K562 (cell line): ENCODE measurements around the gene DNAJA1. TPM values are rescaled to one million over a fixed set of nuclear protein-coding genes. Genes with fewer than 3 reads are reported as not detected.

Experiments used
- GTF2F1 ChIP-seq: IDR thresholded peaks from 2 replicates; pipeline ENCODE4 v1.6.1; 2011; ENCODE audit warnings: low read depth, low read length, improper control_type of control experiment
- HDGF ChIP-seq: fragments of 450-650 bp; IDR thresholded peaks from 2 replicates; pipeline ENCODE4 v1.6.1; 2016
- RBM25 ChIP-seq: fragments of 200-400 bp; formaldehyde crosslinking; IDR thresholded peaks from 2 replicates; pipeline ENCODE4 v1.6.1; 2018; ENCODE audit warnings: low read length, low read depth, moderate library complexity; ENCODE audit not compliant: severe bottlenecking
- ZNF121 ChIP-seq: sonication (generic); formaldehyde crosslinking; conservative IDR thresholded peaks from 2 replicates; pipeline ENCODE4 v1.8.0; 2022; ENCODE audit warnings: missing genetic modification reagents
- ZNF431 ChIP-seq: sonication (generic); formaldehyde crosslinking; IDR thresholded peaks from 2 replicates; pipeline ENCODE4 v1.8.0; 2022; ENCODE audit warnings: mild to moderate bottlenecking, missing genetic modification reagents
- ZNF436 ChIP-seq: fragments of 250-450, 450-650 bp; sonication (Bioruptor Pico); formaldehyde crosslinking; IDR thresholded peaks from 2 replicates; pipeline ENCODE4 v1.7.0; 2020; ENCODE audit warnings: mild to moderate bottlenecking
- ZNF764 ChIP-seq: fragments of 250-450 bp; sonication (Bioruptor Pico); IDR thresholded peaks from 2 replicates; pipeline ENCODE4 v1.4.0; 2020; ENCODE audit warnings: low read depth, mild to moderate bottlenecking, moderate library complexity
- ZSCAN29 ChIP-seq: fragments of 450-650 bp; IDR thresholded peaks from 2 replicates; pipeline ENCODE4 v1.6.1; 2017
- polyA plus RNA-seq, 8 experiments: library from polyadenylated mRNA; depleted of rRNA in 4 of 8; stranded (reverse) in 5 of 8; unstranded in 3 of 8; fragments of >200 nt; fragmentation: Nextera tagmentation in 2 of 8; fragmentation: Illumina TruSeq in 1 of 8; extraction: Ambion mirVana in 2 of 8; extraction: Trizol in 1 of 8; gene quantifications; 2 replicates each; pipeline versions ENCODE4 v1.2.1 to v1.2.3, GENCODE V29; 2011 to 2014; ENCODE audit warnings: inconsistent platforms in 1 of 8, missing spikeins in 1 of 8
- total RNA-seq, 7 experiments: library from RNA; depleted of rRNA in 6 of 7; stranded (reverse); fragments of >200 nt in 6 of 7; fragmentation: Illumina TruSeq in 2 of 7; extraction: Trizol in 2 of 7; gene quantifications; 2 replicates each; pipeline versions ENCODE4 v1.2.1 to v1.2.3, GENCODE V29; 2011 to 2021; ENCODE audit warnings: low replicate concordance in 1 of 7
- TF ChIP-seq, protein P1 (sequence below): fragments of 200-600 bp; sonication (generic); IDR thresholded peaks from one replicate; pipeline ENCODE4 v1.6.1; 2012; ENCODE audit warnings: mild to moderate bottlenecking, low read depth, low read length, inconsistent platforms
- TF ChIP-seq, protein P2 (sequence below), 2 experiments: fragments of 450-650 bp in 1 of 2; sonication (generic) in 1 of 2; formaldehyde crosslinking; conservative IDR thresholded peaks; 2 replicates each; pipeline versions ENCODE4 v1.4.0 to v1.8.1; 2020 to 2022; ENCODE audit warnings: mild to moderate bottlenecking in 1 of 2, missing genetic modification reagents in 1 of 2
- TF ChIP-seq, protein P3 (sequence below): fragments of 450-650 bp; formaldehyde crosslinking; IDR thresholded peaks from 2 replicates; pipeline ENCODE4 v1.4.0; 2022; ENCODE audit warnings: mild to moderate bottlenecking, moderate library complexity
- TF ChIP-seq, protein P4 (sequence below): sonication (generic); formaldehyde crosslinking; IDR thresholded peaks from 2 replicates; pipeline ENCODE4 v1.4.0; 2020; ENCODE audit warnings: mild to moderate bottlenecking, missing genetic modification reagents

DNAJA1 gene
- total and polyA plus RNA-seq, 9 of the 15 experiments (the other 6 are each of a cell fraction or from before 2014, with no cell fraction given) = 109 to 359 (median 175) TPM

DNA sequence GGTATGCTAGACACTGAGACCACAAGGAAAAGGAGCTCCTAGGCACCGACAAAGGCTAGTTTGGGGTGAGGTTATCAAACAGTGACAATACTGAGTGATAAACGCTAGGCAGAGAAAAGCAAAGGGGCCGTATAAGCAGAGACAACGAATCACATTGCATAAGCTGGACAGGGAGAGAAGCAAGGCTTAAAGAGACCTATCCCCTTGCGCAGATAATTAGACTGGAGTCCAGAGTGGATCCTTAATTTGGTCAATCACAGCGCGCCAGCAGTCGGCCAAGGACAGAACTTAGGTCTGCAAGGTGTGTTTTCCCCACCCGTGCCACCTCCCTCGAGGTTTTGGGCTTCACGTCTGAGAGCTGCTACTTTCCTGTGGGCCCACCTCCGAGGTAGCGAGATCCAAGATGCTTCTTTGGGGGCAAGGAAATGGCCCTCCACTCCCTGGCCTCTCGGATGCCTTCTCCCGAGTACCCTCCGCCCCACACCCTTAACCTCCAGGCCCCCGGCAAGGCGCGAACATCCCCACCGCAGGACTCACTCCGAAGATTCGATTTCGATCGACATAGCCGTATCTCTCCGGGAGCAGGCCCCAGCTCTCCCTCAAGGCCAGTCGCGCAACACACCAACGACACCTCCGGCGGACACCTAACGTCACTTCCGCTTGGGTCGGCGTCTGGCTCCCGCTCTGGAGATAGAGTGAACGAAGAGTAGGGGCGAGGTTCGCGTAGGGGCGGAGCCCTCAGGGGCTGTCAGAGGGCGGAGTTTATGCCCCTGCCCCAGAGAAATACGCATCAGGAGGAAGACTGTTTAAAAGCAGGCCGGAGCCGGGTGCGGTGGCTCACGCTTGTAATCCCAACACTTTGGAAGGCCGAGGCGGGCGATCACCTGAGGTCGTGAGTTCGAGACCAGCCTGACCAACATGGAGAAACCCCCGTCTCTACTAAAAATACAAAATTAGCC is 51.3 kb downstream of the DNAJA1 start, which contains the start of gene SMU1 (continued):
- TF ChIP-seq, protein P1, sequence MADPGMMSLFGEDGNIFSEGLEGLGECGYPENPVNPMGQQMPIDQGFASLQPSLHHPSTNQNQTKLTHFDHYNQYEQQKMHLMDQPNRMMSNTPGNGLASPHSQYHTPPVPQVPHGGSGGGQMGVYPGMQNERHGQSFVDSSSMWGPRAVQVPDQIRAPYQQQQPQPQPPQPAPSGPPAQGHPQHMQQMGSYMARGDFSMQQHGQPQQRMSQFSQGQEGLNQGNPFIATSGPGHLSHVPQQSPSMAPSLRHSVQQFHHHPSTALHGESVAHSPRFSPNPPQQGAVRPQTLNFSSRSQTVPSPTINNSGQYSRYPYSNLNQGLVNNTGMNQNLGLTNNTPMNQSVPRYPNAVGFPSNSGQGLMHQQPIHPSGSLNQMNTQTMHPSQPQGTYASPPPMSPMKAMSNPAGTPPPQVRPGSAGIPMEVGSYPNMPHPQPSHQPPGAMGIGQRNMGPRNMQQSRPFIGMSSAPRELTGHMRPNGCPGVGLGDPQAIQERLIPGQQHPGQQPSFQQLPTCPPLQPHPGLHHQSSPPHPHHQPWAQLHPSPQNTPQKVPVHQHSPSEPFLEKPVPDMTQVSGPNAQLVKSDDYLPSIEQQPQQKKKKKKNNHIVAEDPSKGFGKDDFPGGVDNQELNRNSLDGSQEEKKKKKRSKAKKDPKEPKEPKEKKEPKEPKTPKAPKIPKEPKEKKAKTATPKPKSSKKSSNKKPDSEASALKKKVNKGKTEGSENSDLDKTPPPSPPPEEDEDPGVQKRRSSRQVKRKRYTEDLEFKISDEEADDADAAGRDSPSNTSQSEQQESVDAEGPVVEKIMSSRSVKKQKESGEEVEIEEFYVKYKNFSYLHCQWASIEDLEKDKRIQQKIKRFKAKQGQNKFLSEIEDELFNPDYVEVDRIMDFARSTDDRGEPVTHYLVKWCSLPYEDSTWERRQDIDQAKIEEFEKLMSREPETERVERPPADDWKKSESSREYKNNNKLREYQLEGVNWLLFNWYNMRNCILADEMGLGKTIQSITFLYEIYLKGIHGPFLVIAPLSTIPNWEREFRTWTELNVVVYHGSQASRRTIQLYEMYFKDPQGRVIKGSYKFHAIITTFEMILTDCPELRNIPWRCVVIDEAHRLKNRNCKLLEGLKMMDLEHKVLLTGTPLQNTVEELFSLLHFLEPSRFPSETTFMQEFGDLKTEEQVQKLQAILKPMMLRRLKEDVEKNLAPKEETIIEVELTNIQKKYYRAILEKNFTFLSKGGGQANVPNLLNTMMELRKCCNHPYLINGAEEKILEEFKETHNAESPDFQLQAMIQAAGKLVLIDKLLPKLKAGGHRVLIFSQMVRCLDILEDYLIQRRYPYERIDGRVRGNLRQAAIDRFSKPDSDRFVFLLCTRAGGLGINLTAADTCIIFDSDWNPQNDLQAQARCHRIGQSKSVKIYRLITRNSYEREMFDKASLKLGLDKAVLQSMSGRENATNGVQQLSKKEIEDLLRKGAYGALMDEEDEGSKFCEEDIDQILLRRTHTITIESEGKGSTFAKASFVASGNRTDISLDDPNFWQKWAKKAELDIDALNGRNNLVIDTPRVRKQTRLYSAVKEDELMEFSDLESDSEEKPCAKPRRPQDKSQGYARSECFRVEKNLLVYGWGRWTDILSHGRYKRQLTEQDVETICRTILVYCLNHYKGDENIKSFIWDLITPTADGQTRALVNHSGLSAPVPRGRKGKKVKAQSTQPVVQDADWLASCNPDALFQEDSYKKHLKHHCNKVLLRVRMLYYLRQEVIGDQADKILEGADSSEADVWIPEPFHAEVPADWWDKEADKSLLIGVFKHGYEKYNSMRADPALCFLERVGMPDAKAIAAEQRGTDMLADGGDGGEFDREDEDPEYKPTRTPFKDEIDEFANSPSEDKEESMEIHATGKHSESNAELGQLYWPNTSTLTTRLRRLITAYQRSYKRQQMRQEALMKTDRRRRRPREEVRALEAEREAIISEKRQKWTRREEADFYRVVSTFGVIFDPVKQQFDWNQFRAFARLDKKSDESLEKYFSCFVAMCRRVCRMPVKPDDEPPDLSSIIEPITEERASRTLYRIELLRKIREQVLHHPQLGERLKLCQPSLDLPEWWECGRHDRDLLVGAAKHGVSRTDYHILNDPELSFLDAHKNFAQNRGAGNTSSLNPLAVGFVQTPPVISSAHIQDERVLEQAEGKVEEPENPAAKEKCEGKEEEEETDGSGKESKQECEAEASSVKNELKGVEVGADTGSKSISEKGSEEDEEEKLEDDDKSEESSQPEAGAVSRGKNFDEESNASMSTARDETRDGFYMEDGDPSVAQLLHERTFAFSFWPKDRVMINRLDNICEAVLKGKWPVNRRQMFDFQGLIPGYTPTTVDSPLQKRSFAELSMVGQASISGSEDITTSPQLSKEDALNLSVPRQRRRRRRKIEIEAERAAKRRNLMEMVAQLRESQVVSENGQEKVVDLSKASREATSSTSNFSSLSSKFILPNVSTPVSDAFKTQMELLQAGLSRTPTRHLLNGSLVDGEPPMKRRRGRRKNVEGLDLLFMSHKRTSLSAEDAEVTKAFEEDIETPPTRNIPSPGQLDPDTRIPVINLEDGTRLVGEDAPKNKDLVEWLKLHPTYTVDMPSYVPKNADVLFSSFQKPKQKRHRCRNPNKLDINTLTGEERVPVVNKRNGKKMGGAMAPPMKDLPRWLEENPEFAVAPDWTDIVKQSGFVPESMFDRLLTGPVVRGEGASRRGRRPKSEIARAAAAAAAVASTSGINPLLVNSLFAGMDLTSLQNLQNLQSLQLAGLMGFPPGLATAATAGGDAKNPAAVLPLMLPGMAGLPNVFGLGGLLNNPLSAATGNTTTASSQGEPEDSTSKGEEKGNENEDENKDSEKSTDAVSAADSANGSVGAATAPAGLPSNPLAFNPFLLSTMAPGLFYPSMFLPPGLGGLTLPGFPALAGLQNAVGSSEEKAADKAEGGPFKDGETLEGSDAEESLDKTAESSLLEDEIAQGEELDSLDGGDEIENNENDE = no peak
- TF ChIP-seq ZNF764 (no peak), ZNF121 (CRISPR knock-in tag) (no peak), RBM25 (no peak), HDGF (no peak), ZNF436 (CRISPR knock-in tag) (no peak), ZNF431 (CRISPR knock-in tag) (0 out of 2 replicates have a peak, but pooled peaks have one; percentile 28), ZSCAN29 (no peak), GTF2F1 (no peak)
- TF ChIP-seq, protein P2, sequence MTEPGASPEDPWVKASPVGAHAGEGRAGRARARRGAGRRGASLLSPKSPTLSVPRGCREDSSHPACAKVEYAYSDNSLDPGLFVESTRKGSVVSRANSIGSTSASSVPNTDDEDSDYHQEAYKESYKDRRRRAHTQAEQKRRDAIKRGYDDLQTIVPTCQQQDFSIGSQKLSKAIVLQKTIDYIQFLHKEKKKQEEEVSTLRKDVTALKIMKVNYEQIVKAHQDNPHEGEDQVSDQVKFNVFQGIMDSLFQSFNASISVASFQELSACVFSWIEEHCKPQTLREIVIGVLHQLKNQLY (CRISPR knock-in tag; conservative IDR thresholded peaks at IDR 0.05) = no peak
- TF ChIP-seq, protein P3, sequence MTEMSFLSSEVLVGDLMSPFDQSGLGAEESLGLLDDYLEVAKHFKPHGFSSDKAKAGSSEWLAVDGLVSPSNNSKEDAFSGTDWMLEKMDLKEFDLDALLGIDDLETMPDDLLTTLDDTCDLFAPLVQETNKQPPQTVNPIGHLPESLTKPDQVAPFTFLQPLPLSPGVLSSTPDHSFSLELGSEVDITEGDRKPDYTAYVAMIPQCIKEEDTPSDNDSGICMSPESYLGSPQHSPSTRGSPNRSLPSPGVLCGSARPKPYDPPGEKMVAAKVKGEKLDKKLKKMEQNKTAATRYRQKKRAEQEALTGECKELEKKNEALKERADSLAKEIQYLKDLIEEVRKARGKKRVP (CRISPR knock-in tag) = no peak
- TF ChIP-seq, protein P4, sequence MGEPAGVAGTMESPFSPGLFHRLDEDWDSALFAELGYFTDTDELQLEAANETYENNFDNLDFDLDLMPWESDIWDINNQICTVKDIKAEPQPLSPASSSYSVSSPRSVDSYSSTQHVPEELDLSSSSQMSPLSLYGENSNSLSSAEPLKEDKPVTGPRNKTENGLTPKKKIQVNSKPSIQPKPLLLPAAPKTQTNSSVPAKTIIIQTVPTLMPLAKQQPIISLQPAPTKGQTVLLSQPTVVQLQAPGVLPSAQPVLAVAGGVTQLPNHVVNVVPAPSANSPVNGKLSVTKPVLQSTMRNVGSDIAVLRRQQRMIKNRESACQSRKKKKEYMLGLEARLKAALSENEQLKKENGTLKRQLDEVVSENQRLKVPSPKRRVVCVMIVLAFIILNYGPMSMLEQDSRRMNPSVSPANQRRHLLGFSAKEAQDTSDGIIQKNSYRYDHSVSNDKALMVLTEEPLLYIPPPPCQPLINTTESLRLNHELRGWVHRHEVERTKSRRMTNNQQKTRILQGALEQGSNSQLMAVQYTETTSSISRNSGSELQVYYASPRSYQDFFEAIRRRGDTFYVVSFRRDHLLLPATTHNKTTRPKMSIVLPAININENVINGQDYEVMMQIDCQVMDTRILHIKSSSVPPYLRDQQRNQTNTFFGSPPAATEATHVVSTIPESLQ (CRISPR knock-in tag) = 0 out of 2 replicates have a peak, but pooled peaks have one; percentile 66
